Measurements from ENCODE around the gene FADD. TPM values are rescaled to one million over a fixed set of nuclear protein-coding genes. Genes with fewer than 3 reads are reported as not detected.

Gene FADD
- total and polyA plus RNA-seq, 2 donors (not counting 3 experiments of a cell fraction or from before 2014, with no cell fraction given), result 35.4 to 45.1 TPM

GRCh38 chr11:70220920-70221319 lies 17.8 kb downstream of the FADD start:
- Histone ChIP-seq H3K9ac (replicated peaks; ENCODE audit: extremely low read depth, insufficient read depth, low read length) (no peak overlapping the region), H3K27me3 (ENCODE audit: control insufficient read depth in 2 of 2, insufficient read depth in 2 of 2, low read length in 2 of 2) (peaks cover 0 to 3% of the 10 kb centered on the region in 2 experiments), H4K20me1 (replicated peaks; ENCODE audit: control insufficient read depth, extremely low read depth, insufficient read depth, low read length) (no peaks in the 10 kb centered on the region), H3K9me1 (replicated peaks; ENCODE audit: control insufficient read depth, extremely low read depth, insufficient read depth, low read length) (no peaks in the 10 kb centered on the region), H3K9me3 (replicated peaks; ENCODE audit: control insufficient read depth, insufficient read depth, low read length) (no peaks in the 10 kb centered on the region), H3K36me3 (ENCODE audit: control insufficient read depth in 2 of 2, extremely low read depth in 1 of 2, insufficient read depth in 2 of 2, low read length in 2 of 2) (no peaks in the 10 kb centered on the region), H3K4me2 (ENCODE audit: insufficient read depth, low read length) (no peak overlapping the region), H3K27ac (ENCODE audit: insufficient read depth, low read depth, low read length) (no peak overlapping the region), H3K4me1 (ENCODE audit: control insufficient read depth, extremely low read depth, insufficient read depth, low read length) (no peaks in the 10 kb centered on the region), H3K79me2 (ENCODE audit: control insufficient read depth, insufficient read depth, low read length) (no peaks in the 10 kb centered on the region), H2AFZ (ENCODE audit: low read depth, low read length) (no peak overlapping the region), H3K4me3 (replicated peaks in 1 of 3; ENCODE audit: insufficient read depth in 1 of 3, low read depth in 1 of 3, low read length in 3 of 3) (no peak overlapping the region)
- dilution Hi-C loops (cut with MboI; ENCODE audit: extremely low pct_ligation_motif_present, low sequenced_read_pairs) (no loop called here), intact Hi-C loops (cut with micrococcal nuclease) (no loop called here)
- BruUV-seq (replicated peaks), result no TSS peak
- FAIRE-seq, result no peak
- TF ChIP-seq FOS (IDR thresholded peaks at IDR 0.05; ENCODE audit: borderline replicate concordance, insufficient read depth, low read length), result no peak
- no peak for TF ChIP-seq JUN (IDR thresholded peaks at IDR 0.05; ENCODE audit: borderline replicate concordance, insufficient read depth, insufficient read length, low read depth)
- no peak for TF ChIP-seq GATA2 (IDR thresholded peaks at IDR 0.05; ENCODE audit: insufficient read depth, insufficient read length, low read depth, low read length)
- no peak for TF ChIP-seq CTCF (IDR thresholded peaks at IDR 0.05; ENCODE audit: extremely low read depth in 1 of 2, insufficient read depth in 1 of 2, low read depth in 1 of 2, low read length in 2 of 2)
- no peak for TF ChIP-seq MYC (IDR thresholded peaks at IDR 0.05; ENCODE audit: low read depth, low read length)
- no peak for TF ChIP-seq POLR2AphosphoS5 (IDR thresholded peaks at IDR 0.05; ENCODE audit: insufficient read depth, low read depth, low read length)
- no peak for TF ChIP-seq EZH2 (IDR thresholded peaks at IDR 0.05; ENCODE audit: borderline replicate concordance, low read depth, low read length, severe bottlenecking)
- DNase-seq (ENCODE audit: low read depth, low spot score), result no peak
- CTCF ChIA-PET, result interaction anchor here (0.7 to 0.9 kb wide), 2 partner anchors 10 to 17 kb away, joined by 3 read pairs; no protein-coding TSS in a partner anchor
- POLR2A ChIA-PET, result interaction anchor here (0.7 kb wide), 1 partner anchor 10 kb away, joined by 7 read pairs; no protein-coding TSS in a partner anchor

Measured in endothelial cell of umbilical vein (primary cell).